Cortex of kidney (tissue), 1 donor: ENCODE data around the gene ASMTL.
"Not testable (repeated sequence)": the region's sequence is repeated elsewhere in the genome, so short reads cannot be mapped to it uniquely, and the experiment has no call there.

Source experiments
- DNase-seq: peaks from one replicate; lab custom pipeline; 2025; lab: John Stamatoyannopoulos, UW

Gene ASMTL

DNA sequence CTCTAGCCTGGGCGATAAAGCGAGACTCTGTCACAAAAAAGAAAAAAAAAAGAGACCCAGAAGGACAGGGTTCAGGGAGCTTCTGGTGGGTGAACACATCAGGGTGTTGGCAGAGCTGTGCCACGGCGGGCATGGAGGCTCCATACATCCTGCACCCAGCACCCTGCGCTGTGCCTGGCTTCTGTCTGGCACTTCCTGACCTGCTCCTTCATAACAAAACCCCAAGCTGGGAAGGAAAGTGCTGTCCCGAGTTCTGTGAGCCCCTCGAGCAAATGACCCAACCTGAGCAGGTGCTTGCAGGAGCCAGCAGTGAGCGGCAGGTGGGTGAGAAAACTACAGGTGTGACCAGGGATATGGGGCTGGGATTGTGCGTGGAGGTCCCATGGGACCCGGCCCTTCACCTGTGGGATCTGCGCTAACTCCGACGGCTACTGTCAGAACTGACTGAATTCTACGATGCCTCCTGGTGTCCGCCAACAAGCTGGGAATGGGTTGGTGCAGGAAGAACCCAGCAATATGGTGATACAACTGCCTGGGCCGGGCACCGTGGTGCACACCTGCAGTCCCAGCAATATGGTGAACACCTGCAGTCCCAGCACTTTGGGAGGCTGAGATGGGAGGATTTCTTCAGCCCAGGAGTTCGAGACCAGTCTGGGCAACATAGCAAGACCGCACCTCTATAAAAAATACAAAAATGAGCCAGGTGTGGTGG lies 18.9 kb downstream of the ASMTL start:
- DNase-seq: no peak

GRCh38 chrX:1430451-1430850 lies 22.3 kb downstream of the ASMTL start:
- no peak for DNase-seq

GRCh38 chrX:1427756-1428155 lies 25.0 kb downstream of the ASMTL start:
- no peak for DNase-seq

DNA sequence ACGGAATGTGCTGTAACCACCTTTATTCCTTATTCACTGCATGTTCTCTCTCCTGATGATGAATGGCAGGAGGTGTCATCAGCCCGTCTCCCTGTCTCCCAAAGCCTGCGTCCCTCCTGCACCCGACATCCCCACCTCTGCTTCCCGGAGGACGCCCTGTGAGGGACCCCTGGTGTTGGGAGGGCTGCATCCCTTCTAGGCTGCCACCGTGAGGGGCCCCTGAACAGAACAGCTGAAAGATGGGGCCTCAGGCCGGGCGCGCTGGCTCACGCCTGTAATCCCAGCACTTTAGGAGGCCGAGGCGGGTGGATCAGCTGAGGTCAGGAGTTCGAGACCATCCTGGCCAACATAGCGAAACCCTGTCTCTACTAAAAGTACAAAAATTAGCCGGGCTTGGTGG lies 26.4 kb downstream of the ASMTL start:
- DNase-seq: not testable (repeated sequence)

DNA sequence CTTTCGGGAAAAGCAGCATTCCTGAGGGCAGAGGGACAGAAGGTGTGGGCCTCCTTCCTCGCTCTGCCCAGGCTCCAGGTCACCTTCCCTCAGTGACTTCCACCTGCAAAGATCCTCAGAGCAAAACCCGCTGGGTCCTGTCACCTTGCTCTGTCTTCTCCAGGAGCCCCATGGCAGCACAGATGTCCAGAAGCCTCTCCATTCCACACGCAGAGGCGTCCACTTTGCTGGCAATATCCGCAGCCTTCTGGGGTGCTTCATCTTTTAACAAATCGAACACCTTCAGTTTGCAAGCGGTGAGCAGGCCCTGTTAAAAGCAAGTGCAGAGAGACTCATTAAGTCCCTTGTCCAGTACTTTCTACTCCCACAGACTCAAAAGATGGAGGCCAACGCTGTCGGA lies 27.3 kb downstream of the ASMTL start:
- DNase-seq: no peak

DNA sequence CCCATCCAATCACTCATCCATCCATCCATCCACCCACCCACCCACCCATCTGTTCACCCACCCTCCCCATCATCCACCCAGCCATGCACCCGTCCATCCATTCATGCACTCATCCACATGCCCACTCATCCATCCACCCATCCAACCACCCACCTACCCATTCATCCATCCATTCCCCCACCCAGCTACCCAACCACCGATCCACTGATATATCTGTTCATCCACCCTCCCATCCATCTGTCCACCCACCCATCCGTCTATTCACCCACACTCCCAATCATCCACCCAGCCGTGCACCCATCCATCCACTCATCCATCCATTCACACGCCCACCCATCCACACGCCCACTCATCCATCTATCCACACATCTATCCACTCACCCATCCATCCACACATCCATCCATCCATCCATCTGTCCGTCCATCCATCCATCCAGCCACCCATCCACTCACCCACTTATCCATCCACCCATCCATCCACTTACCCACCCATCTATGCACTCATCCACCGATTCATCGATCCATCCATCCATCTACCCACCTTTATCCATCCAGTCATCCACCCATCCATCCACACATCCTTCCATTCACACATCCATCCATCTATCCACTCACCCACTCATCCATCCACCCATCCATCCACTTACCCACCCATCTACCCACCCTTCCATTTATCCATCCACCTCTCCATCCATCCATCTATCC lies 28.4 kb downstream of the ASMTL start:
- no peak for DNase-seq

- no peak for DNase-seq
Observed at GRCh38 chrX:1423215-1423614, 29.5 kb downstream of the ASMTL start.

DNA sequence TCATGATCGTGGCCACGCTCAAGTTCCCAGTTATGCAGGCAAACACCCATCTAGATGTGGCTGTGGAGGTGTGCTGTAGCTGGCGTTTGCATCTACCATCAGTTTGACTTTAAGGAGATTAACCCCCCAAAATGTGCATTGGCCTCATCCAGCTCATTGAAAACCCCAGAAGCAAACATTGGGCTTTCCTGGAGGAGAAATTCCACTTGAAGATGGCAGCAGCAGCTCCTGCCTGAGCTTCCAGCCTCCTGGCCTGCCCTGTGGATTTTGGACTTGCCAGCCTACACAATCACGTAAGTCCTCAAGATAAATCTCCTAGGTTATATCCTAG lies 30.6 kb downstream of the ASMTL start:
- no peak for DNase-seq

GRCh38 chrX:1421433-1422134 lies 31.1 kb downstream of the ASMTL start:
- DNase-seq: no peak

DNA sequence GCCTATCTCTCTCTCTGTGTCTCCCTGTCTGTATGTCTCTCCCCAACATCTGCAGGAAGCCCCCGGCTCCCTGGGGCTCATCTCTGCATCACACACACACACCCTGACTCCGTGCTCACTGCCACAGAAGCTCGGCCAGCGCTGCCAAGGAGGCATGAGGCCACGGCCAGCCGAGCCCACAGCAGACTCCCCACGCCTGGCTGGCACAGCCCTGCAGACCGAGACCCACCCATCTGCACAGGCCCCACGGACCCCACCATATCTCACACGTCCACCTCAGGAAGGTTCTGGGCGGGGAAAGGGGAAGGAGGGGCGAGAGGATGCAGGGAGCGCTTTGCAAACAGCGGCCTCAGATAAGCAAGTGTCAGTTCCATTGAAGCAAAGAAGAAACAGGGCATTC lies 32.3 kb downstream of the ASMTL start:
- DNase-seq: no peak

GRCh38 chrX:1419545-1420355 lies 33.0 kb downstream of the ASMTL start:
- no peak for DNase-seq

- no peak for DNase-seq
Observed at GRCh38 chrX:1418901-1419544, 33.7 kb downstream of the ASMTL start.

DNA sequence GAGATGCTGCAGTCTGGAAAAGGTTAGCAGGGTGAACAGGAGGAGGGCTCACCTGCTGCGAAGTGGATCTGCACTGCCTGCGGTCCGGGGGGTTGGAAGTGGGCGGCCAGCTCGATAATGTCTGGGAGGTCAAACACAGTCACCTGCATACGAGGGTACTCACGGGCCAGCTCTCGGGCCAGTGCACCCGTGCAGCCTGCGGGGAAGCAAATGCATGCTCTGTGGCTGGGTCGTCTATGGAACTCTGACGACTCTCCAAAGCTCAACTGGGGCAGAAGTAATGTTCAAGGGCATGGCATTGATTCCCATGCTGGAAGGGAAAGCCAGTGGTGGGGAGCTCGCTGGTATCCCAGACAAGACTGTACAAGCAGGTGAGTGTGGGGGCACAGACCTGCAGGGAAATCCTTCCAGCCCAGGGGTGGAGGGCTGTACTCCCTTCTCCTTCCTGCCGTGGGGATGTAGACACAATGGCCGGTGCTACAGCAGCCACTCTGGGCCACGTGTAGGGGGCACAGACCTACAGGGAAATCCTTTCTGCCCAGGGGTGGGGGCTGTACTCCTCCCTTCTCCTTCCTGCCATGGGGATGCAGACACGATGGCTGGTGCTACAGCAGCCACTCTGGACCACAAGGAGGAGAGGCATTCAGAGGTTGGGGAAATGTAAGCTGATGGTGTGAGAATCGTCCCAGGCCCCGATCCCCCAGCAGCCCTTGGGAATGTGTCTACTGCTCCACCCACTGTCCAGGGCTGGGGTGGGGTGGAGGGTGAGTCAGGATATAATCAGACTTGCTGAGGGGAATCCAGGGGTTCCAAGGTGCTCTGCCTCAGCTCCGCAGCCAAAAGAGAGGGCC lies 34.6 kb downstream of the ASMTL start:
- no peak for DNase-seq

GRCh38 chrX:1416965-1417760 lies 35.5 kb downstream of the ASMTL start:
- no peak for DNase-seq

- no peak for DNase-seq
Observed at GRCh38 chrX:1416327-1416784, 36.4 kb downstream of the ASMTL start.

- no peak for DNase-seq
Observed at GRCh38 chrX:1412551-1413161, 40.1 kb downstream of the ASMTL start.

DNA sequence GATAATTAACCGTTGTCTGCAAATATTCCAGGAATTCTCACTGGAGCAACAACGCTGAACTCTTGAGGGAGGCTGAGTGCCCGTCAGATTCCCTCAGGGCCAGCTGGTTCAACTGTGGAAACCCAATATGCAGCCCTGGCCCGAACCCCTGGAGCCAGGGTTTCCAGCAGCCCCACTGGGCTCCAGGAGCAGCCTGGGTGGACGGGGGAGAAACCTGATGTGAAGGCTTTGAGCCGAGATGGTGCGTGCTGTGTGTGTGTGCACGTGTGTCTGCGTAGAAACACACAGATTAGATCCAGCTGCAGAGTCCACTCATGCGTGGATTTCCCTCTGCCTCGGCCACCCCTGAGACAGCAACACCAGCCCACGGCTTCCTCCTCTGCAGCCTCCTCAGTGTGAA lies 41.4 kb downstream of the ASMTL start:
- DNase-seq: no peak

- no peak for DNase-seq
Observed at GRCh38 chrX:1407035-1407434, 45.7 kb downstream of the ASMTL start.

GRCh38 chrX:1405769-1406168 lies 46.9 kb downstream of the ASMTL start:
- not testable (repeated sequence) for DNase-seq

- DNase-seq: not testable (repeated sequence)
Observed at GRCh38 chrX:1403867-1404266, 48.8 kb downstream of the ASMTL start.
